ENCODE results near the gene HIPK3.

GRCh38 chr11:33388793-33389525, 131.8 kb downstream of the HIPK3 start:
- no peak for TF ChIP-seq GATA2 (IDR thresholded peaks at IDR 0.05; ENCODE audit: low read depth, low read length)
- TF ChIP-seq GATA3 (IDR thresholded peaks at IDR 0.05; ENCODE audit: low read depth, low read length): no peak

Data from SH-SY5Y (cell line).